Endothelial cell of umbilical vein (primary cell): ENCODE results near the gene FAM240B. TPM values are rescaled to one million over a fixed set of nuclear protein-coding genes. Genes with fewer than 3 reads are reported as not detected.

Experiments used
- BruUV-seq: library from RNA; stranded (reverse); fragments of 400-500 nt; replicated peaks from 2 replicates; lab custom pipeline; 2021; lab: Mats Ljungman, UMichigan
- CTCF ChIA-PET: fragments of 300-600, 350-600 bp; sonication (Branson Sonifier 250); formaldehyde crosslinking; loops from one replicate; lab custom pipeline; 2021; ENCODE audit warnings: antibody characterized with exemption, inconsistent platforms; lab: Charles Lee
- POLR2A ChIA-PET: fragments of 300-600, 350-600 bp; sonication (Branson Sonifier 250); formaldehyde crosslinking; loops from one replicate; lab custom pipeline; 2021; ENCODE audit warnings: antibody characterized with exemption, inconsistent platforms; lab: Charles Lee
- DNase-seq: peaks from one replicate; pipeline ENCODE4 v3.0.0-alpha.2; 2011; ENCODE audit warnings: low read depth, low spot score
- FAIRE-seq: peaks from 2 replicates; lab custom pipeline; 2011; peaks lifted over from hg19 to GRCh38; lab: Jason Lieb, UNC
- H2AFZ ChIP-seq: 2 replicates; pipeline ENCODE4 v1.6.0; 2012; ENCODE audit warnings: low read depth, low read length, control low read depth, inconsistent platforms
- H3K27ac ChIP-seq: 2 replicates; pipeline ENCODE4 v1.5.1; 2011; ENCODE audit warnings: low read depth, mild to moderate bottlenecking, control low read depth, low read length, moderate library complexity; ENCODE audit not compliant: insufficient read depth
- H3K27me3 ChIP-seq, 2 experiments: 2 replicates each; pipeline versions ENCODE4 v1.6.0 to v1.6.1; 2011; ENCODE audit warnings: low read length in 2 of 2, mixed read lengths in 1 of 2; ENCODE audit not compliant: control insufficient read depth in 2 of 2, insufficient read depth in 2 of 2
- H3K36me3 ChIP-seq, 2 experiments: 2 replicates in 1 of 2; 3 replicates in 1 of 2; pipeline ENCODE4 v1.5.1; 2011; ENCODE audit warnings: low read length in 2 of 2, mild to moderate bottlenecking in 1 of 2, moderate library complexity in 1 of 2; ENCODE audit not compliant: control insufficient read depth in 2 of 2, insufficient read depth in 2 of 2; ENCODE audit errors: extremely low read depth in 1 of 2
- H3K4me1 ChIP-seq: 3 replicates; pipeline ENCODE4 v1.5.1; 2011; ENCODE audit warnings: mild to moderate bottlenecking, low read length; ENCODE audit not compliant: control insufficient read depth, insufficient read depth; ENCODE audit errors: extremely low read depth
- H3K4me2 ChIP-seq: 2 replicates; pipeline ENCODE4 v1.6.1; 2011; ENCODE audit warnings: low read length, control low read depth, mixed read lengths; ENCODE audit not compliant: insufficient read depth
- H3K4me3 ChIP-seq, 3 experiments: fragments of 200-600 bp in 1 of 3; sonication (generic), shearing (Covaris generic) in 1 of 3; replicated peaks in 1 of 3; 2 replicates each; pipeline ENCODE4 v1.5.1; 2011 to 2016; ENCODE audit warnings: control low read depth in 3 of 3, low read length in 3 of 3, mild to moderate bottlenecking in 2 of 3, inconsistent platforms in 1 of 3, low read depth in 1 of 3, moderate library complexity in 1 of 3; ENCODE audit not compliant: insufficient read depth in 1 of 3
- H3K79me2 ChIP-seq: 2 replicates; pipeline ENCODE4 v1.6.0; 2012; ENCODE audit warnings: low read length, inconsistent platforms; ENCODE audit not compliant: control insufficient read depth, insufficient read depth
- H3K9ac ChIP-seq: replicated peaks from 2 replicates; pipeline ENCODE3; 2011; ENCODE audit warnings: low read length, control low read depth; ENCODE audit not compliant: insufficient read depth; ENCODE audit errors: extremely low read depth
- H3K9me1 ChIP-seq: replicated peaks from 3 replicates; pipeline ENCODE4 v1.6.0; 2011; ENCODE audit warnings: mild to moderate bottlenecking, low read length; ENCODE audit not compliant: control insufficient read depth, insufficient read depth; ENCODE audit errors: extremely low read depth
- H3K9me3 ChIP-seq: replicated peaks from 2 replicates; pipeline ENCODE4 v1.5.1; 2012; ENCODE audit warnings: low read length, inconsistent platforms; ENCODE audit not compliant: control insufficient read depth, insufficient read depth
- H4K20me1 ChIP-seq: replicated peaks from 2 replicates; pipeline ENCODE3; 2011; ENCODE audit warnings: mild to moderate bottlenecking, low read length; ENCODE audit not compliant: control insufficient read depth, insufficient read depth; ENCODE audit errors: extremely low read depth
- CTCF ChIP-seq, 2 donors: IDR thresholded peaks; 1 replicate in 1 of 2; 2 replicates in 1 of 2; pipeline ENCODE4 v1.5.1; 2011; ENCODE audit warnings: low read length in 2 of 2, mild to moderate bottlenecking in 2 of 2, moderate library complexity in 2 of 2, control low read depth in 1 of 2, inconsistent platforms in 1 of 2, low read depth in 1 of 2; ENCODE audit not compliant: insufficient read depth in 1 of 2; ENCODE audit errors: extremely low read depth in 1 of 2
- EZH2 ChIP-seq: IDR thresholded peaks from 2 replicates; pipeline ENCODE4 v1.6.1; 2012; ENCODE audit warnings: borderline replicate concordance, low read depth, mild to moderate bottlenecking, moderate library complexity, low read length, inconsistent platforms; ENCODE audit not compliant: severe bottlenecking
- FOS ChIP-seq: IDR thresholded peaks from 2 replicates; pipeline ENCODE4 v1.6.1; 2011; ENCODE audit warnings: mild to moderate bottlenecking, low read length, moderate library complexity, borderline replicate concordance; ENCODE audit not compliant: insufficient read depth
- GATA2 ChIP-seq: IDR thresholded peaks from 2 replicates; pipeline ENCODE4 v1.7.0; 2011; ENCODE audit warnings: low read depth, mild to moderate bottlenecking, moderate library complexity, mixed read lengths, low read length; ENCODE audit not compliant: insufficient read length, insufficient read depth
- JUN ChIP-seq: IDR thresholded peaks from 2 replicates; pipeline ENCODE4 v1.6.1; 2011; ENCODE audit warnings: borderline replicate concordance, low read depth; ENCODE audit not compliant: insufficient read length, insufficient read depth
- MAX ChIP-seq: IDR thresholded peaks from 2 replicates; pipeline ENCODE4 v1.6.1; 2011; ENCODE audit not compliant: insufficient read depth, insufficient read length
- MYC ChIP-seq: IDR thresholded peaks from one replicate; pipeline ENCODE4 v1.6.1; 2011; ENCODE audit warnings: mild to moderate bottlenecking, low read depth, low read length
- POLR2A ChIP-seq: IDR thresholded peaks from 2 replicates; pipeline ENCODE4 v1.6.1; 2012; ENCODE audit warnings: low read depth, mild to moderate bottlenecking, control low read depth, low read length
- POLR2AphosphoS5 ChIP-seq: IDR thresholded peaks from 2 replicates; pipeline ENCODE4 v1.6.1; 2012; ENCODE audit warnings: low read depth, mild to moderate bottlenecking, control low read depth, low read length, moderate library complexity; ENCODE audit not compliant: insufficient read depth
- dilution Hi-C: fragments of 300-500 bp; cut with MboI; formaldehyde crosslinking; loops from one replicate; pipeline ENCODE4 v1.15.0; 2019; ENCODE audit warnings: low sequenced_read_pairs; ENCODE audit not compliant: extremely low pct_ligation_motif_present
- intact Hi-C: fragments of 100-400 bp; cut with micrococcal nuclease; formaldehyde crosslinking; loops from one replicate; pipeline ENCODE4 v1.10.0; 2022
- polyA plus RNA-seq, 4 experiments: library from polyadenylated mRNA; depleted of rRNA in 3 of 4; stranded (reverse) in 3 of 4; unstranded in 1 of 4; fragments of >200 nt; gene quantifications; 2 replicates each; pipeline versions ENCODE4 v1.2.1 to v1.2.3, GENCODE V29; 2011 to 2012; ENCODE audit warnings: missing spikeins in 1 of 4
- total RNA-seq: library from RNA; stranded (reverse); gene quantifications from 2 replicates; pipeline ENCODE4 v1.2.3, GENCODE V29; 2021

FAM240B gene
- total and polyA plus RNA-seq, 2 donors (not counting 3 experiments of a cell fraction or from before 2014, with no cell fraction given) = not detected

- ChIA-PET CTCF (interaction anchor here (1.2 kb wide), 1 partner anchor 9 kb away, joined by 3 read pairs; no protein-coding TSS in a partner anchor), POLR2A (no interaction called here)
- no peaks in the 10 kb centered on the region for H3K9me1 ChIP-seq
- H3K27ac ChIP-seq = no peak overlapping the region
- H2AFZ ChIP-seq = no peak overlapping the region
- H3K4me2 ChIP-seq = no peak overlapping the region
- FAIRE-seq (no peak), DNase-seq (no peak)
- no peak for TF ChIP-seq EZH2
- no peak for TF ChIP-seq CTCF (IDR thresholded peaks at IDR 0.05; ENCODE audit: extremely low read depth in 1 of 2, insufficient read depth in 1 of 2, low read depth in 1 of 2, low read length in 2 of 2)
- no peak for TF ChIP-seq MAX
- TF ChIP-seq POLR2A = no peak
- TF ChIP-seq MYC = no peak
- no peak for TF ChIP-seq GATA2
- no peak for TF ChIP-seq FOS
- no peak for TF ChIP-seq POLR2AphosphoS5
- TF ChIP-seq JUN = no peak
- dilution Hi-C loops (no loop called here), intact Hi-C loops (no loop called here)
- no peaks in the 10 kb centered on the region for H3K79me2 ChIP-seq
- no peaks in the 10 kb centered on the region for H3K36me3 ChIP-seq
- no peaks in the 10 kb centered on the region for H3K4me1 ChIP-seq
- H4K20me1 ChIP-seq = no peaks in the 10 kb centered on the region
- H3K9me3 ChIP-seq = no peaks in the 10 kb centered on the region
- H3K27me3 ChIP-seq = peaks cover 3 to 4% of the 10 kb centered on the region in 2 experiments
- no peak overlapping the region for H3K4me3 ChIP-seq
- no peak overlapping the region for H3K9ac ChIP-seq
- no TSS peak for BruUV-seq
These were observed 6.5 kb downstream of the FAM240B start for GRCh38 chr9:38713426-38713825.
